Pancreas (tissue), 10 donors: Measurements from ENCODE around the gene MYO1F. TPM values are rescaled to one million over a fixed set of nuclear protein-coding genes. Genes with fewer than 3 reads are reported as not detected.

Source experiments
- ATAC-seq, 4 donors: fragments of 200-7000 bp; cut with Tn5 transposase; one replicate each; pipeline versions ENCODE4 v1.8.0 to v1.9.1; 2020; ENCODE audit warnings: mild to moderate bottlenecking in 4 of 4, moderate library complexity in 4 of 4
- DNase-seq, 6 donors: peaks; one replicate each; pipeline ENCODE4 v3.0.0-alpha.2; 2020
- FAIRE-seq: peaks from 2 replicates; lab custom pipeline; 2012; peaks lifted over from hg19 to GRCh38; lab: Jason Lieb, UNC
- H3K27ac ChIP-seq, 4 donors: fragments of 200-600 bp; sonication (generic); 1 replicate in 3 of 4; 2 replicates in 1 of 4; pipeline versions ENCODE4 v1.5.0 to v1.8.0; 2020
- H3K27me3 ChIP-seq, 4 donors: fragments of 200-600 bp; one replicate each; pipeline ENCODE4 v1.8.0; 2021
- H3K36me3 ChIP-seq, 3 donors: fragments of 200-600 bp; sonication (generic) in 1 of 3; one replicate each; pipeline versions ENCODE4 v1.5.0 to v1.8.0; 2020 to 2021
- H3K4me1 ChIP-seq, 3 donors: fragments of 200-600 bp; one replicate each; pipeline ENCODE4 v1.8.0; 2021
- H3K4me3 ChIP-seq, 4 donors: fragments of 200-600 bp; sonication (generic) in 2 of 4; one replicate each; pipeline versions ENCODE4 v1.5.0 to v1.8.0; 2020 to 2021
- H3K9me3 ChIP-seq, 4 donors: fragments of 200-600 bp; one replicate each; pipeline ENCODE4 v1.8.0; 2021
- WGBS, 2 donors: extraction: QIAGEN DNeasy Blood & Tissue Kit; methylation state at CpG; one replicate each; pipeline ENCODE4 v1.1.7; 2013; 5-methylcytosine and 5-hydroxymethylcytosine counted together
- intact Hi-C, 3 donors: fragments of 100-400 bp; cut with DNase I; formaldehyde crosslinking; loops; one replicate each; pipeline versions ENCODE4 v1.11.1 to v1.14.2; 2022
- polyA plus RNA-seq, 2 donors: library from polyadenylated mRNA; stranded (reverse); fragments of 200-250 nt; gene quantifications; one replicate each; pipeline ENCODE4 v1.2.3, GENCODE V29; 2013
- total RNA-seq, 6 donors: library from RNA; stranded (reverse); fragmentation: NEBNext Ultra II Directional in 4 of 6; extraction: Animal tissue kit (Norgen Biotek cat#: 25700) in 4 of 6; gene quantifications; one replicate each; pipeline versions ENCODE4 v1.2.1 to v1.2.4, GENCODE V29; 2021 to 2023
- TF ChIP-seq, protein P1 (sequence below), 4 donors: fragments of 200-600 bp; sonication (generic) in 3 of 4; IDR thresholded peaks; one replicate each; pipeline versions ENCODE4 v1.5.0 to v1.8.0; 2021; ENCODE audit warnings: antibody characterized with exemption in 4 of 4
- donor health status: healthy with polysubstance abuse.
- donor health status: DM: no; HTN: no; CAD: no; lungs with moderate emphysema.
- donor health status: DM: no; HTN: no; CAD: no.
- donor health status: control.
- donor health status: control.
- donor health status: Bipolar disorder and iron deficiency.
- donor health status: DM: yes; HTN: yes; CAD: no.
- donor health status: DM: no; HTN: no; CAD: no.
- donor health status: DM: no; HTN: no; CAD: no.
- donor health status: DM: yes; HTN: yes; CAD: no.

The MYO1F gene
- total and polyA plus RNA-seq, 8 donors, result 1.2 to 21.3 (median 4.8) TPM

- ATAC-seq (no peak), FAIRE-seq (no peak), DNase-seq (no peak)
- TF ChIP-seq, protein P1, sequence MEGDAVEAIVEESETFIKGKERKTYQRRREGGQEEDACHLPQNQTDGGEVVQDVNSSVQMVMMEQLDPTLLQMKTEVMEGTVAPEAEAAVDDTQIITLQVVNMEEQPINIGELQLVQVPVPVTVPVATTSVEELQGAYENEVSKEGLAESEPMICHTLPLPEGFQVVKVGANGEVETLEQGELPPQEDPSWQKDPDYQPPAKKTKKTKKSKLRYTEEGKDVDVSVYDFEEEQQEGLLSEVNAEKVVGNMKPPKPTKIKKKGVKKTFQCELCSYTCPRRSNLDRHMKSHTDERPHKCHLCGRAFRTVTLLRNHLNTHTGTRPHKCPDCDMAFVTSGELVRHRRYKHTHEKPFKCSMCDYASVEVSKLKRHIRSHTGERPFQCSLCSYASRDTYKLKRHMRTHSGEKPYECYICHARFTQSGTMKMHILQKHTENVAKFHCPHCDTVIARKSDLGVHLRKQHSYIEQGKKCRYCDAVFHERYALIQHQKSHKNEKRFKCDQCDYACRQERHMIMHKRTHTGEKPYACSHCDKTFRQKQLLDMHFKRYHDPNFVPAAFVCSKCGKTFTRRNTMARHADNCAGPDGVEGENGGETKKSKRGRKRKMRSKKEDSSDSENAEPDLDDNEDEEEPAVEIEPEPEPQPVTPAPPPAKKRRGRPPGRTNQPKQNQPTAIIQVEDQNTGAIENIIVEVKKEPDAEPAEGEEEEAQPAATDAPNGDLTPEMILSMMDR (IDR thresholded peaks at IDR 0.05), result no peak
- Histone ChIP-seq H3K4me1 (no peaks in the 10 kb centered on the region), H3K36me3 (no peaks in the 10 kb centered on the region), H3K4me3 (no peak overlapping the region), H3K9me3 (no peaks in the 10 kb centered on the region), H3K27me3 (no peaks in the 10 kb centered on the region), H3K27ac (no peak overlapping the region)
- WGBS, 2 donors, result 49 to 62% methylated on average over 2 of the region's 2 CpGs
- intact Hi-C loops, result no loop called here
Measured at GRCh38 chr19:8532225-8532624, 45.0 kb downstream of the MYO1F start.

GRCh38 chr19:8531470-8531869 lies 45.8 kb downstream of the MYO1F start:
- no peaks in the 10 kb centered on the region for H3K9me3 ChIP-seq
- TF ChIP-seq, protein P1 (IDR thresholded peaks at IDR 0.05), result no peak
- H3K4me1 ChIP-seq, result no peaks in the 10 kb centered on the region
- FAIRE-seq, result no peak
- H3K4me3 ChIP-seq, result no peak overlapping the region
- DNase-seq, result no peak
- no peak for ATAC-seq
- intact Hi-C loops, result no loop called here
- H3K27me3 ChIP-seq, result no peaks in the 10 kb centered on the region
- H3K27ac ChIP-seq, result no peak overlapping the region
- WGBS, 2 donors, result 69 to 86% methylated on average over 7 of the region's 7 CpGs
- H3K36me3 ChIP-seq, result no peaks in the 10 kb centered on the region

DNA sequence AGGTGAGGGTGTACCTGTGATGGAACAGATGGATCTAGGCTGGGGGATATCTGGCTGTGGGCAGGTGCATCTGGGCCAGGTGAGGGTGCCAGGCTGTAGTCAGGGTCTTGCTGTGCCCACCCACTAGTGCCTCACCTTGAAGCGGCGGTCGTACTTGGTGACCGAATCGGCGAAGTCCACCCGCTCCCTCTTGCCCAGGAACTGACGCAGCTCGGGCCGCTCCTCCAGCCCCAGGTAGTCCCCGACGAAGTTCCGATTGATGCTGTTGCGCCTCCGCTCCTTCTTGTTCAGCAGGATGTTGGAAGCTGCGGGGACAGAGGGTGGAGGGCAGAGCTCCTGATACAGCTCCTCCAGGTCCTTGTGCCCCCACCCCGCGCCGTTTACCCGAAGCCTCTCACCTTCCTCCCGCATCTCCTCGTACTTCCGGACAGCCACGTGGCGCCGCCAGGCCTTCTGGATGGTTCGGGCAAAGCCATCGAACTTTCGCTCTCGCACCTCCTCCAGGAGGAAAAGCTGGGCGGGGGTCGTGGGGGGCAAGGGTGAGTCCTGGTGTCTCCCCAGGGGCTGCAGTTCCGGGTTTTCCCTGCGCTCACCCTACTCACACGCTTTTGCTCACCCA lies 47.1 kb downstream of the MYO1F start:
- intact Hi-C loops, result no loop called here
- H3K4me1 ChIP-seq, result no peaks in the 10 kb centered on the region
- FAIRE-seq (no peak), ATAC-seq (no peak), DNase-seq (no peak)
- H3K4me3 ChIP-seq, result no peak overlapping the region
- 91 to 92% methylated on average over 35 of the region's 35 CpGs for WGBS, 2 donors
- TF ChIP-seq, protein P1 (IDR thresholded peaks at IDR 0.05), result no peak
- H3K9me3 ChIP-seq, result no peaks in the 10 kb centered on the region
- H3K36me3 ChIP-seq, result no peaks in the 10 kb centered on the region
- no peak overlapping the region for H3K27ac ChIP-seq
- no peaks in the 10 kb centered on the region for H3K27me3 ChIP-seq

GRCh38 chr19:8529369-8530006 lies 47.8 kb downstream of the MYO1F start:
- TF ChIP-seq, protein P1 (IDR thresholded peaks at IDR 0.05), result no peak
- no peaks in the 10 kb centered on the region for H3K36me3 ChIP-seq
- no peak overlapping the region for H3K27ac ChIP-seq
- H3K27me3 ChIP-seq, result no peaks in the 10 kb centered on the region
- H3K4me1 ChIP-seq, result peaks cover 0 to 4% (median 0%) of the 10 kb centered on the region in 3 donors
- ATAC-seq, result no peak
- intact Hi-C loops, result no loop called here
- 75 to 76% methylated on average over 4 of the region's 4 CpGs for WGBS, 2 donors
- no peak for DNase-seq
- H3K4me3 ChIP-seq, result no peak overlapping the region
- no peaks in the 10 kb centered on the region for H3K9me3 ChIP-seq
- FAIRE-seq, result no peak

DNA sequence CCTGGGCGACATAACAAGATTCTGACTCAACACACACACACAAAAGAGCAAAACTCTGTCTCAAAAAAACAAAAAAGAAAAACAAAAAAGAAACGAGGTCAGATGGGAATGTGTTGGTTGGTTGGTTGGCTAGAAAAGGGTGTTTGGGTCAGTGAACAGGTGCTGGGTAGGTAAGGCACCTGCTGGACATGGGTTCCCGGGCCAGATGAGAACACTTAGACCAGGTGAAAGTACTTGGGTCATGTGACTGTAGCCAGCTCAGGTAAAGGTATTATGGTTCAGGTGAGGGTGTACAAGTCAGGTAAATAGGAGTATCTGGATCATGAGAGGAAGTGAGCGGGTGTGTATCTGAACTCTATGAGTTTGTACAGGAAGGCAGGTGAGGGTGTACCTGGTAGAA lies 48.7 kb downstream of the MYO1F start:
- no peak for ATAC-seq
- H3K9me3 ChIP-seq, result no peaks in the 10 kb centered on the region
- intact Hi-C loops, result no loop called here
- WGBS, 2 donors, result 46 to 73% methylated on average over 4 of the region's 4 CpGs
- peaks cover 0 to 4% (median 0%) of the 10 kb centered on the region in 3 donors for H3K4me1 ChIP-seq
- no peaks in the 10 kb centered on the region for H3K36me3 ChIP-seq
- FAIRE-seq, result no peak
- H3K27me3 ChIP-seq, result no peaks in the 10 kb centered on the region
- H3K4me3 ChIP-seq, result no peak overlapping the region
- no peak overlapping the region for H3K27ac ChIP-seq
- no peak for DNase-seq
- TF ChIP-seq, protein P1 (IDR thresholded peaks at IDR 0.05), result no peak
